CD4-positive, alpha-beta memory T cell (primary cell): Measurements from ENCODE around the gene MALRD1. TPM values are rescaled to one million over a fixed set of nuclear protein-coding genes. Genes with fewer than 3 reads are reported as not detected.

Experiments used
- CTCF ChIA-PET: fragments of 350-600 bp; sonication (Branson Sonifier 250); formaldehyde crosslinking; loops from one replicate; lab custom pipeline; 2021; ENCODE audit warnings: inconsistent platforms; ENCODE audit not compliant: partially characterized antibody; lab: Charles Lee
- POLR2A ChIA-PET: fragments of 350-600 bp; sonication (Branson Sonifier 250); formaldehyde crosslinking; loops from one replicate; lab custom pipeline; 2021; ENCODE audit not compliant: partially characterized antibody; lab: Charles Lee
- DNase-seq, 5 donors: peaks; one replicate each; pipeline versions ENCODE4 v3.0.0 to v3.0.0-alpha.2; 2020 to 2022; ENCODE audit warnings: mixed read lengths in 1 of 5
- H3K27ac ChIP-seq: one replicate; pipeline ENCODE4 v1.7.0; 2013; ENCODE audit warnings: low read depth, low read length
- H3K27me3 ChIP-seq: 2 replicates; pipeline ENCODE4 v1.7.0; 2013; ENCODE audit warnings: mild to moderate bottlenecking, low read length, moderate library complexity; ENCODE audit not compliant: insufficient read depth
- H3K36me3 ChIP-seq: 2 replicates; pipeline ENCODE4 v1.7.0; 2013; ENCODE audit warnings: mild to moderate bottlenecking, low read length, moderate library complexity; ENCODE audit not compliant: insufficient read depth
- H3K4me1 ChIP-seq: 2 replicates; pipeline ENCODE4 v1.7.0; 2013; ENCODE audit warnings: mild to moderate bottlenecking, low read length, moderate library complexity; ENCODE audit not compliant: insufficient read depth
- H3K4me3 ChIP-seq, 2 donors: one replicate each; pipeline ENCODE4 v1.7.0; 2013; ENCODE audit warnings: low read length in 2 of 2, mild to moderate bottlenecking in 1 of 2
- H3K9me3 ChIP-seq, 2 donors: one replicate each; pipeline ENCODE4 v1.7.0; 2013; ENCODE audit warnings: low read length in 2 of 2, control low read depth in 1 of 2; ENCODE audit not compliant: control insufficient read depth in 1 of 2
- H3K27ac Mint-ChIP-seq, 7 donors: one replicate each; pipeline ENCODE4 v1.8.0; 2020 to 2021; ENCODE audit warnings: mixed read lengths in 7 of 7, mild to moderate bottlenecking in 6 of 7, inconsistent platforms in 3 of 7, moderate library complexity in 3 of 7
- H3K27me3 Mint-ChIP-seq, 2 donors: one replicate each; pipeline ENCODE4 v1.8.0; 2020 to 2021; ENCODE audit warnings: mixed read lengths in 2 of 2
- H3K36me3 Mint-ChIP-seq, 2 donors: one replicate each; pipeline ENCODE4 v1.8.0; 2020 to 2021; ENCODE audit warnings: mixed read lengths in 2 of 2, inconsistent platforms in 1 of 2, mild to moderate bottlenecking in 1 of 2
- H3K4me1 Mint-ChIP-seq, 4 donors: one replicate each; pipeline ENCODE4 v1.8.0; 2020 to 2021; ENCODE audit warnings: mixed read lengths in 4 of 4, mild to moderate bottlenecking in 1 of 4
- H3K4me3 Mint-ChIP-seq, 8 donors: one replicate each; pipeline ENCODE4 v1.8.0; 2020 to 2021; ENCODE audit warnings: mixed read lengths in 8 of 8, mild to moderate bottlenecking in 7 of 8, moderate library complexity in 6 of 8, inconsistent platforms in 3 of 8
- H3K9me3 Mint-ChIP-seq, 8 donors: one replicate each; pipeline ENCODE4 v1.8.0; 2020 to 2021; ENCODE audit warnings: mixed read lengths in 8 of 8, mild to moderate bottlenecking in 5 of 8, inconsistent platforms in 3 of 8, moderate library complexity in 1 of 8
- intact Hi-C: fragments of 100-400 bp; cut with micrococcal nuclease; formaldehyde crosslinking; loops from one replicate; pipeline ENCODE4 v1.15.1; 2023
- polyA plus RNA-seq, 2 donors: library from polyadenylated mRNA; unstranded; fragments of 300-500 nt; fragmentation: Illumina TruSeq; gene quantifications; one replicate each; pipeline ENCODE4 v1.2.3, GENCODE V29; 2021
- total RNA-seq, 2 experiments: library from RNA; stranded (reverse); gene quantifications; one replicate each; pipeline ENCODE4 v1.2.3, GENCODE V29; 2021

MALRD1 gene
- total and polyA plus RNA-seq, 4 experiments from 2014 or later = not detected

DNA sequence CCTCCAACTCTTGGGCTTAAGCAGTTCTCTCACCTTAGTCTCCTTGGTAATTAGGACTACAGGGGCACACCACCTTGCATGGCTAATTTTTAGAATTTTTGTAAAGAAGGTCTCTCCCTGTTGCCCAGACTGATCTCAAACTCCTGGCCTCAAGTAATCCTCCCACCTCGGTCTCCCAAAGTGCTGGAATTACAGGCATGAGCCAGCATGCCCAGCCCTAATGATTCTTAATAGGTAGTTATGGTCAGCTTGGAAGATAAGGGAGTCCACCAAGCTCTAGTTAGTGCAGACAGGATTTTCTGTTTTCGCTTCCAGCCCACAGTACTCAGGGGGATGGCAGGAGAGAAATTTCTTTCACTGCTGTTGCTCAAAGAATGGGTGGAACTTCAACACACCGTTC lies 639.7 kb downstream of the MALRD1 start:
- H3K27ac ChIP-seq = no peak overlapping the region
- H3K27ac Mint-ChIP-seq = no peak overlapping the region
- no peaks in the 10 kb centered on the region for H3K4me1 Mint-ChIP-seq
- intact Hi-C loops = no loop called here
- POLR2A ChIA-PET = no interaction called here
- no peaks in the 10 kb centered on the region for H3K36me3 ChIP-seq
- DNase-seq = no peak
- CTCF ChIA-PET = no interaction called here
- H3K27me3 Mint-ChIP-seq = no peaks in the 10 kb centered on the region
- no peaks in the 10 kb centered on the region for H3K36me3 Mint-ChIP-seq
- H3K4me3 ChIP-seq = no peak overlapping the region
- no peaks in the 10 kb centered on the region for H3K4me1 ChIP-seq
- H3K9me3 ChIP-seq = no peaks in the 10 kb centered on the region
- H3K9me3 Mint-ChIP-seq = peaks cover 0 to 12% (median 5%) of the 10 kb centered on the region in 8 donors
- no peaks in the 10 kb centered on the region for H3K27me3 ChIP-seq
- H3K4me3 Mint-ChIP-seq = no peak overlapping the region

DNA sequence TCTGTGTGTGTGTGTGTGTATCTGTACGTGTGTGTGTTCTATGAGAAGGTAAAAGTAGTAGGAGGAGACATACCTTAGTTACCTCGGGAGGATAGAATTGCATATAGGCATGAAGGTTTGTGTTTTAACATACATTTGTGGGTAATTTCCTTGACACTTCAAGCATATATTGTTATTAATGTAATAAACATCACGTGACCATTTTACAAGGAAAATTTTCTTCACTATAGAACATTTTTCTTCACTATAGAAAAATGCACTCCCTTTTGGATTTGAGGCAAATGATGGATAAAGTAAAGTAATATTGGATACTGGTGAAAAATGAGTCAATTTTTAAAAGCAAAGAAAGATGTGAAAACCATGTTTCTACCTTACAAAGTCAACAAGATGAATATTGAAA lies 640.6 kb downstream of the MALRD1 start:
- Mint-ChIP-seq H3K4me1 (no peaks in the 10 kb centered on the region), H3K36me3 (no peaks in the 10 kb centered on the region), H3K27me3 (no peaks in the 10 kb centered on the region), H3K9me3 (peaks cover 0 to 12% (median 4%) of the 10 kb centered on the region in 8 donors), H3K4me3 (no peak overlapping the region), H3K27ac (no peak overlapping the region)
- H3K36me3 ChIP-seq = no peaks in the 10 kb centered on the region
- H3K4me3 ChIP-seq = no peak overlapping the region
- no peaks in the 10 kb centered on the region for H3K4me1 ChIP-seq
- ChIA-PET POLR2A (no interaction called here), CTCF (no interaction called here)
- no peaks in the 10 kb centered on the region for H3K27me3 ChIP-seq
- intact Hi-C loops = no loop called here
- DNase-seq = no peak
- H3K27ac ChIP-seq = no peak overlapping the region
- H3K9me3 ChIP-seq = no peaks in the 10 kb centered on the region

DNA sequence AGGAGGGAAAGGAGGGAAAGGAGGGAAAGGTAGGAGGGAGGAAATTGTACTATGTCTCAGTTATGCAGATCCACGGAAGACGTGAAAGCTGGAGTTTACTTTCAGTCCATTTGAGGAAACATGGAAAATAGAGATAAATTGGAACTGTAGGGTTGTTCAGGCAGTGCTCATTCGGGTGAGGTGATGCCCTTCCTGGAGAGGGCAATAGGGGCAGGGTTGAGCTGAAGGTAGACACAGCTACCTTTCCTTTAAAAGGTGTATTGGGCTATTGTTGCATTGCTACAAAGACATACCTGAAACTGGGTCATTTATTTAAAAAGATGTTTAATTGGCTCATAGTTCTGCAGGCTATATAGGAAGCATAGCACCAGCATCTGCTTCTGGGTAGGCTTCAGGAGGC lies 650.7 kb downstream of the MALRD1 start:
- H3K4me3 Mint-ChIP-seq = no peak overlapping the region
- no peaks in the 10 kb centered on the region for H3K36me3 Mint-ChIP-seq
- H3K4me1 Mint-ChIP-seq = no peaks in the 10 kb centered on the region
- intact Hi-C loops = no loop called here
- peaks cover 2 to 16% (median 4%) of the 10 kb centered on the region in 8 donors for H3K9me3 Mint-ChIP-seq
- H3K27ac ChIP-seq = no peak overlapping the region
- ChIA-PET POLR2A (no interaction called here), CTCF (no interaction called here)
- no peaks in the 10 kb centered on the region for H3K27me3 Mint-ChIP-seq
- H3K27me3 ChIP-seq = no peaks in the 10 kb centered on the region
- no peaks in the 10 kb centered on the region for H3K9me3 ChIP-seq
- no peak overlapping the region for H3K27ac Mint-ChIP-seq
- H3K36me3 ChIP-seq = no peaks in the 10 kb centered on the region
- no peak for DNase-seq
- no peaks in the 10 kb centered on the region for H3K4me1 ChIP-seq
- H3K4me3 ChIP-seq = no peak overlapping the region

DNA sequence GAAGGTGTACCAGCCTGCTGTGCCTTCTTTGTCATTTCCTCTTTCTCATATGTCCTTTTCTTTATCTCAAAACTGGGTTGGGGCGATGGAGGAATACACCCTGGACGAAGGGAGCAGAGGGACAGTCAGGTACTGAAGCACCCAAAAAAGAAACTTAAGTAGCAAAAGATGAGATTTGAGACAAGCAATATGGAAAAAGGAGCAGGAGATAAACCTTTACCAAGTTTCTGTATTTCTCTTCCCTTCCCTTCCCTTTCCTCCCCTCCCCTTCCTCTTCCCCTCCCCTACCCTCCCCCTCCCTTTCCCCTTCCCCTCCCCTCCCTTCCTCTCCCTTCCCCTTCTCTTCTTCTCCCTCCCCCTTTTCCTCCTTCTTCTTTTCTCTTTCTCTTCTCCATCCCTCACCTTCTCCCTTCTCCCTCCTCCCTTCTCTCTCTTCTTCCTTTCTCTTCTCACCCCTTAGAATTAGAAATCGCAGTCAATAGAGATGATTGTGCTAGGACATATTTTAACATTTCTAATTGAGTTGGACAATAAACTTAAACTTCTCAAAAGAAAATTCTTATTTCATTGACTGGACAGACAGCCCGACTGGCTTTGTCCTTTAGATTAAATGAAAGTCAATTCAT lies 652.9 kb downstream of the MALRD1 start:
- no peak overlapping the region for H3K27ac ChIP-seq
- no peak overlapping the region for H3K4me3 Mint-ChIP-seq
- POLR2A ChIA-PET = no interaction called here

DNA sequence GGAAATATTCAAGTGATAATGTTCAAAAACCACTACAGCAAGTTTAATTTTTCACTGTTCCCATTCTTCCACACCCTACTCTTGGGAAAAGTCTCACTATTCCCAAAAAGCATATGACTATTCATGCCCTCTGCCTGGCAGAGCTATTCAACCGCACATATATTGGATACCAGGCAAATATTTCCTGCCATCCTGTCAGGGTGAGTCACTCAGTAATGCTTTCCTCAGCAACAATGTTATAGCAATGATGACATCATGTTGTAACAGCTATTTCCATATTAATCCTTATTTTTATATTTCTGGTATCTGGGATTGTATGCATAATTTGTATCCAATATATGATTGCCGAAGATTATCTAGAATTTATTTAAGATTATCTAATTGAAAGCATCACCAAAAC lies 653.6 kb downstream of the MALRD1 start:
- no peak overlapping the region for H3K27ac ChIP-seq
- CTCF ChIA-PET = no interaction called here
- H3K36me3 ChIP-seq = no peaks in the 10 kb centered on the region
- intact Hi-C loops = no loop called here
- POLR2A ChIA-PET = no interaction called here
- H3K27me3 ChIP-seq = no peaks in the 10 kb centered on the region
- H3K9me3 Mint-ChIP-seq = peaks cover 2 to 19% (median 6%) of the 10 kb centered on the region in 8 donors
- H3K9me3 ChIP-seq = no peaks in the 10 kb centered on the region
- no peak for DNase-seq
- H3K4me3 ChIP-seq = no peak overlapping the region
- H3K27me3 Mint-ChIP-seq = no peaks in the 10 kb centered on the region
- no peaks in the 10 kb centered on the region for H3K4me1 Mint-ChIP-seq
- H3K36me3 Mint-ChIP-seq = no peaks in the 10 kb centered on the region
- no peak overlapping the region for H3K27ac Mint-ChIP-seq
- no peak overlapping the region for H3K4me3 Mint-ChIP-seq
- H3K4me1 ChIP-seq = no peaks in the 10 kb centered on the region

More for the DNA sequence above, 652.9 kb downstream of the MALRD1 start:
- H3K4me3 ChIP-seq = no peak overlapping the region
- no peaks in the 10 kb centered on the region for H3K27me3 Mint-ChIP-seq
- H3K4me1 ChIP-seq = no peaks in the 10 kb centered on the region
- H3K36me3 Mint-ChIP-seq = no peaks in the 10 kb centered on the region
- no peak overlapping the region for H3K27ac Mint-ChIP-seq
- no peaks in the 10 kb centered on the region for H3K4me1 Mint-ChIP-seq
- no peaks in the 10 kb centered on the region for H3K27me3 ChIP-seq
- CTCF ChIA-PET = no interaction called here
- intact Hi-C loops = no loop called here
- no peak for DNase-seq
- no peaks in the 10 kb centered on the region for H3K36me3 ChIP-seq
- H3K9me3 Mint-ChIP-seq = peaks cover 0 to 20% (median 5%) of the 10 kb centered on the region in 8 donors
- no peaks in the 10 kb centered on the region for H3K9me3 ChIP-seq

DNA sequence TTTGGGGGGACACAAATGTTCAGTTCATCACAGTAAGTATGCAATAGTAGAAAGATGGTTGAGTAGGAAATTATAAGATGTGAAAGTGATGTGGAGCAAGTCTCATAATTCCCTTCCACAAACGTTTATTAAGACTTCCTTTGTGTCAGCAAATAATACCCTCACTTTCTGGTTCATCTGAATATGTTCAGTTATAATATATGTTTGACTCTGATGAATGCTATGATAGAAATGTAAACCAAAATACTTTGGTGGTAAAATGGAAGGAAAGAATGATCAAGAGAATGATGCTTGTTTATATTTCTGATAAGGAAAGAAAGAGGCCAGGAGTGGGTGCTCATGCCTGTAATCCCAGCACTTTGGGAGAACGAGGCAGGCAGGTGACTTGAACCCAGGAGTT lies 655.9 kb downstream of the MALRD1 start:
- Mint-ChIP-seq H3K9me3 (peaks cover 0 to 16% (median 6%) of the 10 kb centered on the region in 8 donors), H3K36me3 (no peaks in the 10 kb centered on the region)

DNA sequence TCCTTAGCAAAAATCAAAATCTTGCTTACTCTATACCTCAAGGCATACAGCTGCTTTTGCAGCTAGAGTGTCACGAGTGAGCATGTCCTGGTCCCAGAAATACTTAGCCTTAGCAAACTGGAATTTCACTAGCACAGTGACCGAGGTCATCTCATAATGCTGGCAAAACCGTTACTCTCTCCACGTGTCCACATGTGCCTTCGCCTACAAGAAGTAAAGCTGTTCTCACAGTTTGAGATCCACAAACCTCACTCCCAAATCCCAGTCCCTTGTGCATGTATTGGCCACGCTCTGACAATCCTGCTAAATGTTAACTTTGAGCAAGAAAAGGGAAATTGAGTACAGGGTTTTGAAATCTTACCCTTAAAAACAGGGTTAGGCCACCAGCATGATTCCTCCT lies 656.6 kb downstream of the MALRD1 start:
- Histone ChIP-seq H3K36me3 (no peaks in the 10 kb centered on the region), H3K9me3 (no peaks in the 10 kb centered on the region), H3K4me3 (no peak overlapping the region), H3K27me3 (no peaks in the 10 kb centered on the region), H3K4me1 (no peaks in the 10 kb centered on the region), H3K27ac (no peak overlapping the region)
- H3K4me3 Mint-ChIP-seq = no peak overlapping the region
- no peaks in the 10 kb centered on the region for H3K36me3 Mint-ChIP-seq
- CTCF ChIA-PET = no interaction called here
- no peaks in the 10 kb centered on the region for H3K4me1 Mint-ChIP-seq
- POLR2A ChIA-PET = no interaction called here
- H3K27me3 Mint-ChIP-seq = no peaks in the 10 kb centered on the region
- intact Hi-C loops = no loop called here
- H3K27ac Mint-ChIP-seq = no peak overlapping the region
- DNase-seq = no peak
- peaks cover 0 to 12% (median 6%) of the 10 kb centered on the region in 8 donors for H3K9me3 Mint-ChIP-seq

More for the DNA sequence above, 655.9 kb downstream of the MALRD1 start:
- H3K4me3 ChIP-seq = no peak overlapping the region
- Mint-ChIP-seq H3K27ac (no peak overlapping the region), H3K4me3 (no peak overlapping the region), H3K4me1 (no peaks in the 10 kb centered on the region), H3K27me3 (no peaks in the 10 kb centered on the region)
- ChIA-PET CTCF (no interaction called here), POLR2A (no interaction called here)
- H3K36me3 ChIP-seq = no peaks in the 10 kb centered on the region
- H3K27ac ChIP-seq = no peak overlapping the region
- no peaks in the 10 kb centered on the region for H3K27me3 ChIP-seq
- no peak for DNase-seq
- no peaks in the 10 kb centered on the region for H3K9me3 ChIP-seq
- no peaks in the 10 kb centered on the region for H3K4me1 ChIP-seq
- intact Hi-C loops = no loop called here
